HepG2 (cell line): ENCODE results near the gene BMP6. TPM values are rescaled to one million over a fixed set of nuclear protein-coding genes. Genes with fewer than 3 reads are reported as not detected.

Source experiments
- ETV6 ChIP-seq: sonication (generic); formaldehyde crosslinking; conservative IDR thresholded peaks from 2 replicates; pipeline ENCODE4 v1.4.0; 2020; ENCODE audit warnings: missing genetic modification reagents
- NR2F1 ChIP-seq, 2 experiments: fragments of 450-650 bp in 1 of 2; formaldehyde crosslinking in 1 of 2; IDR thresholded peaks; 2 replicates each; pipeline versions ENCODE4 v1.5.0 to v1.6.1; 2016 to 2020; ENCODE audit warnings: mild to moderate bottlenecking in 1 of 2, missing compliant biosample characterization in 1 of 2, missing genetic modification reagents in 1 of 2, moderate library complexity in 1 of 2
- SP5 ChIP-seq: IDR thresholded peaks from 2 replicates; pipeline ENCODE4 v1.6.1; 2016; ENCODE audit warnings: low read depth, borderline replicate concordance
- polyA plus RNA-seq, 8 experiments: library from polyadenylated mRNA; depleted of rRNA in 3 of 8; stranded (reverse) in 7 of 8; unstranded in 1 of 8; fragments of >200 nt; fragmentation: Illumina TruSeq in 4 of 8; extraction: Trizol in 4 of 8; gene quantifications; 2 replicates each; pipeline versions ENCODE4 v1.2.1 to v1.2.3, GENCODE V29; 2011 to 2016; ENCODE audit warnings: low read depth in 4 of 8, missing spikeins in 1 of 8, mixed read lengths in 1 of 8; ENCODE audit not compliant: insufficient read depth in 1 of 8
- total RNA-seq, 5 experiments: library from RNA; depleted of rRNA; stranded (reverse); fragments of >200 nt; fragmentation: Illumina TruSeq; extraction: Trizol; gene quantifications; 2 replicates each; pipeline ENCODE4 v1.2.3, GENCODE V29; 2016; ENCODE audit warnings: low read depth in 1 of 5
- TF ChIP-seq, protein P1 (sequence below): IDR thresholded peaks from 2 replicates; pipeline ENCODE4 v1.6.1; 2018; ENCODE audit warnings: missing genetic modification reagents, mild to moderate bottlenecking, missing compliant biosample characterization
- TF ChIP-seq, protein P2 (sequence below): sonication (generic); formaldehyde crosslinking; IDR thresholded peaks from 2 replicates; pipeline ENCODE4 v1.5.0; 2020; ENCODE audit warnings: mild to moderate bottlenecking, missing genetic modification reagents
- TF ChIP-seq, protein P3 (sequence below): sonication (generic); formaldehyde crosslinking; IDR thresholded peaks from 2 replicates; pipeline ENCODE4 v1.4.0; 2020; ENCODE audit warnings: mild to moderate bottlenecking, missing genetic modification reagents

The BMP6 gene
- total and polyA plus RNA-seq, 2 of the 13 experiments (the other 11 are each of a cell fraction or from before 2014, with no cell fraction given) = 0.09 to 0.18 TPM

DNA sequence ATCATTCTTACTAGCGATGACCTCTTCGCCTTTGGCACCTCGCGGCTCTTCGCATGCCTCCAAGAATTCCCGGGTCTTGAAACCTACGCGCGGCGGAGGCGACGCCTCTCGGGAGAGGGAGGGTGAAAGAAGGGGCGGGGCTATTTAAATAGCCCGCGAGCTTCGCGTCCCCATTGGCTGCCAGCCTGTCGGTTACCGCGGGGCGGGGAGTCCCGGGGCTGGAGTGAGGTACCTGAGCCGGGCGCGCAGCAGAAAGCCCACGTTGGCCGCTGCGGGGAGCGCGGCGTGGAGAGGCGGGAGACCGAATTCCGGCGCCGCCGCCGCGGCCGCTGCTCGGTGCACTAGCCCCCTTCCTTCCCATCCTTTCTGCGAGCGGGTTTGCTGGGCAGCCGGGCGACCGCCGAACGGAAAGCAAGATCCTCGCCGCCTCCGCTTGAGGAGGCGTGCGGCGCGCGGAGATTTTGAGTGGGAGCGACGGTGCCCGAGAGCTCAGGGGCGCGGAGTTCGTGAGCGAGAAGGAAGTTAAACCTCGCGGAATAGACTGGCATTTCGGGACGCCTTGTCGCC, at the start of gene BMP6 (continued):
- TF ChIP-seq NR2F1 (CRISPR knock-in tag; IDR thresholded peaks at IDR 0.05) (no peak), SP5 (CRISPR knock-in tag) (no peak), ETV6 (0 out of 2 replicates have a peak, but pooled peaks have one; percentile 16)
- TF ChIP-seq, protein P1, sequence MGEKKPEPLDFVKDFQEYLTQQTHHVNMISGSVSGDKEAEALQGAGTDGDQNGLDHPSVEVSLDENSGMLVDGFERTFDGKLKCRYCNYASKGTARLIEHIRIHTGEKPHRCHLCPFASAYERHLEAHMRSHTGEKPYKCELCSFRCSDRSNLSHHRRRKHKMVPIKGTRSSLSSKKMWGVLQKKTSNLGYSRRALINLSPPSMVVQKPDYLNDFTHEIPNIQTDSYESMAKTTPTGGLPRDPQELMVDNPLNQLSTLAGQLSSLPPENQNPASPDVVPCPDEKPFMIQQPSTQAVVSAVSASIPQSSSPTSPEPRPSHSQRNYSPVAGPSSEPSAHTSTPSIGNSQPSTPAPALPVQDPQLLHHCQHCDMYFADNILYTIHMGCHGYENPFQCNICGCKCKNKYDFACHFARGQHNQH (CRISPR knock-in tag) = 0 out of 2 replicates have a peak, but pooled peaks have one; percentile 23
- TF ChIP-seq, protein P2, sequence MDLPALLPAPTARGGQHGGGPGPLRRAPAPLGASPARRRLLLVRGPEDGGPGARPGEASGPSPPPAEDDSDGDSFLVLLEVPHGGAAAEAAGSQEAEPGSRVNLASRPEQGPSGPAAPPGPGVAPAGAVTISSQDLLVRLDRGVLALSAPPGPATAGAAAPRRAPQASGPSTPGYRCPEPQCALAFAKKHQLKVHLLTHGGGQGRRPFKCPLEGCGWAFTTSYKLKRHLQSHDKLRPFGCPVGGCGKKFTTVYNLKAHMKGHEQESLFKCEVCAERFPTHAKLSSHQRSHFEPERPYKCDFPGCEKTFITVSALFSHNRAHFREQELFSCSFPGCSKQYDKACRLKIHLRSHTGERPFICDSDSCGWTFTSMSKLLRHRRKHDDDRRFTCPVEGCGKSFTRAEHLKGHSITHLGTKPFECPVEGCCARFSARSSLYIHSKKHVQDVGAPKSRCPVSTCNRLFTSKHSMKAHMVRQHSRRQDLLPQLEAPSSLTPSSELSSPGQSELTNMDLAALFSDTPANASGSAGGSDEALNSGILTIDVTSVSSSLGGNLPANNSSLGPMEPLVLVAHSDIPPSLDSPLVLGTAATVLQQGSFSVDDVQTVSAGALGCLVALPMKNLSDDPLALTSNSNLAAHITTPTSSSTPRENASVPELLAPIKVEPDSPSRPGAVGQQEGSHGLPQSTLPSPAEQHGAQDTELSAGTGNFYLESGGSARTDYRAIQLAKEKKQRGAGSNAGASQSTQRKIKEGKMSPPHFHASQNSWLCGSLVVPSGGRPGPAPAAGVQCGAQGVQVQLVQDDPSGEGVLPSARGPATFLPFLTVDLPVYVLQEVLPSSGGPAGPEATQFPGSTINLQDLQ (CRISPR knock-in tag) = no peak
- TF ChIP-seq, protein P3, sequence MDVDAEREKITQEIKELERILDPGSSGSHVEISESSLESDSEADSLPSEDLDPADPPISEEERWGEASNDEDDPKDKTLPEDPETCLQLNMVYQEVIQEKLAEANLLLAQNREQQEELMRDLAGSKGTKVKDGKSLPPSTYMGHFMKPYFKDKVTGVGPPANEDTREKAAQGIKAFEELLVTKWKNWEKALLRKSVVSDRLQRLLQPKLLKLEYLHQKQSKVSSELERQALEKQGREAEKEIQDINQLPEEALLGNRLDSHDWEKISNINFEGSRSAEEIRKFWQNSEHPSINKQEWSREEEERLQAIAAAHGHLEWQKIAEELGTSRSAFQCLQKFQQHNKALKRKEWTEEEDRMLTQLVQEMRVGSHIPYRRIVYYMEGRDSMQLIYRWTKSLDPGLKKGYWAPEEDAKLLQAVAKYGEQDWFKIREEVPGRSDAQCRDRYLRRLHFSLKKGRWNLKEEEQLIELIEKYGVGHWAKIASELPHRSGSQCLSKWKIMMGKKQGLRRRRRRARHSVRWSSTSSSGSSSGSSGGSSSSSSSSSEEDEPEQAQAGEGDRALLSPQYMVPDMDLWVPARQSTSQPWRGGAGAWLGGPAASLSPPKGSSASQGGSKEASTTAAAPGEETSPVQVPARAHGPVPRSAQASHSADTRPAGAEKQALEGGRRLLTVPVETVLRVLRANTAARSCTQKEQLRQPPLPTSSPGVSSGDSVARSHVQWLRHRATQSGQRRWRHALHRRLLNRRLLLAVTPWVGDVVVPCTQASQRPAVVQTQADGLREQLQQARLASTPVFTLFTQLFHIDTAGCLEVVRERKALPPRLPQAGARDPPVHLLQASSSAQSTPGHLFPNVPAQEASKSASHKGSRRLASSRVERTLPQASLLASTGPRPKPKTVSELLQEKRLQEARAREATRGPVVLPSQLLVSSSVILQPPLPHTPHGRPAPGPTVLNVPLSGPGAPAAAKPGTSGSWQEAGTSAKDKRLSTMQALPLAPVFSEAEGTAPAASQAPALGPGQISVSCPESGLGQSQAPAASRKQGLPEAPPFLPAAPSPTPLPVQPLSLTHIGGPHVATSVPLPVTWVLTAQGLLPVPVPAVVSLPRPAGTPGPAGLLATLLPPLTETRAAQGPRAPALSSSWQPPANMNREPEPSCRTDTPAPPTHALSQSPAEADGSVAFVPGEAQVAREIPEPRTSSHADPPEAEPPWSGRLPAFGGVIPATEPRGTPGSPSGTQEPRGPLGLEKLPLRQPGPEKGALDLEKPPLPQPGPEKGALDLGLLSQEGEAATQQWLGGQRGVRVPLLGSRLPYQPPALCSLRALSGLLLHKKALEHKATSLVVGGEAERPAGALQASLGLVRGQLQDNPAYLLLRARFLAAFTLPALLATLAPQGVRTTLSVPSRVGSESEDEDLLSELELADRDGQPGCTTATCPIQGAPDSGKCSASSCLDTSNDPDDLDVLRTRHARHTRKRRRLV (CRISPR knock-in tag) = no peak
